ENCODE results near the gene DHRS9. TPM values are rescaled to one million over a fixed set of nuclear protein-coding genes. Genes with fewer than 3 reads are reported as not detected.

DHRS9 gene
- total and polyA plus RNA-seq, 2 donors (not counting 1 experiment from before 2014, with no cell fraction given), result 0.25 to 0.94 TPM

GRCh38 chr2:169077674-169078240 is 8.4 kb downstream of the DHRS9 start:
- ChIA-PET CTCF (no interaction called here), POLR2A (no interaction called here)
- H3K27me3 ChIP-seq (replicated peaks in 1 of 4; ENCODE audit: control extremely low read depth in 1 of 4, control insufficient read depth in 3 of 4, insufficient read depth in 4 of 4, low read length in 3 of 4), result no peaks in the 10 kb centered on the region
- no peak overlapping the region for H3K27ac ChIP-seq (ENCODE audit: low read length in 2 of 2)
- peaks cover 24 to 43% of the 10 kb centered on the region in 2 donors for H3K4me1 ChIP-seq (ENCODE audit: control insufficient read depth in 2 of 2, insufficient read depth in 2 of 2, low read length in 2 of 2)
- no peaks in the 10 kb centered on the region for H3K9me3 ChIP-seq (ENCODE audit: control extremely low read depth in 1 of 3, control insufficient read depth in 2 of 3, insufficient read depth in 1 of 3, low read length in 2 of 3)
- Mint-ChIP-seq H3K9me3 (ENCODE audit: insufficient read depth) (no peaks in the 10 kb centered on the region), H3K4me1 (peaks cover 46% of the 10 kb centered on the region), H3K27me3 (no peaks in the 10 kb centered on the region), H3K4me3 (no peak overlapping the region), H3K27ac (no peak overlapping the region)
- H4K20me1 ChIP-seq (ENCODE audit: control insufficient read depth, insufficient read depth, low read length, poor library complexity, severe bottlenecking), result no peaks in the 10 kb centered on the region
- WGBS (ENCODE audit: insufficient coverage), result 45% methylated on average over 1 of the region's 2 CpGs
- H3K79me2 ChIP-seq (ENCODE audit: control insufficient read depth, insufficient read depth, low read length), result no peaks in the 10 kb centered on the region
- no peak overlapping the region for H3K4me2 ChIP-seq (replicated peaks; ENCODE audit: low read depth, low read length, poor library complexity, severe bottlenecking)
- no peak overlapping the region for H2AFZ ChIP-seq (ENCODE audit: insufficient read depth, low read depth, low read length, poor library complexity, severe bottlenecking)
- DNase-seq (no peak), ATAC-seq (ENCODE audit: low read depth) (no peak)
- H3K36me3 ChIP-seq (replicated peaks in 1 of 2; ENCODE audit: control extremely low read depth in 1 of 2, control insufficient read depth in 1 of 2, extremely low read depth in 1 of 2, insufficient read depth in 2 of 2, low read length in 1 of 2), result no peaks in the 10 kb centered on the region
- H3K9ac ChIP-seq (ENCODE audit: low read length), result no peak overlapping the region
- TF ChIP-seq CTCF (IDR thresholded peaks at IDR 0.05), result no peak
- TF ChIP-seq EZH2 (IDR thresholded peaks at IDR 0.05; ENCODE audit: borderline replicate concordance, insufficient read depth, low read depth, low read length, poor library complexity, severe bottlenecking), result no peak
- H3K4me3 ChIP-seq (ENCODE audit: control extremely low read depth in 1 of 5, extremely low read depth in 1 of 5, insufficient read depth in 1 of 5, low read depth in 2 of 5, low read length in 4 of 5), result no peak overlapping the region
- intact Hi-C loops (cut with micrococcal nuclease), result no loop called here

GRCh38 chr2:169080250-169081069 is 11.1 kb downstream of the DHRS9 start:
- H3K4me1 Mint-ChIP-seq, result peaks cover 40% of the 10 kb centered on the region
- ATAC-seq (ENCODE audit: low read depth) (peak; percentile 92), DNase-seq (peak; percentile 55)
- no peaks in the 10 kb centered on the region for H3K27me3 ChIP-seq (replicated peaks in 1 of 4; ENCODE audit: control extremely low read depth in 1 of 4, control insufficient read depth in 3 of 4, insufficient read depth in 4 of 4, low read length in 3 of 4)
- intact Hi-C loops (cut with micrococcal nuclease), result no loop called here
- WGBS (ENCODE audit: insufficient coverage), result 20% methylated on average over 1 of the region's 2 CpGs
- no peaks in the 10 kb centered on the region for H3K79me2 ChIP-seq (ENCODE audit: control insufficient read depth, insufficient read depth, low read length)
- peak overlapping the region; percentile 16 for H3K4me2 ChIP-seq (replicated peaks; ENCODE audit: low read depth, low read length, poor library complexity, severe bottlenecking)
- H4K20me1 ChIP-seq (ENCODE audit: control insufficient read depth, insufficient read depth, low read length, poor library complexity, severe bottlenecking), result no peaks in the 10 kb centered on the region
- no peak overlapping the region for H3K4me3 ChIP-seq (ENCODE audit: control extremely low read depth in 1 of 5, extremely low read depth in 1 of 5, insufficient read depth in 1 of 5, low read depth in 2 of 5, low read length in 4 of 5)
- TF ChIP-seq EZH2 (IDR thresholded peaks at IDR 0.05; ENCODE audit: borderline replicate concordance, insufficient read depth, low read depth, low read length, poor library complexity, severe bottlenecking), result no peak
- TF ChIP-seq CTCF (IDR thresholded peaks at IDR 0.05), result no peak
- no peak overlapping the region for H3K27ac ChIP-seq (ENCODE audit: low read length in 2 of 2)
- H3K4me3 Mint-ChIP-seq, result no peak overlapping the region
- no peaks in the 10 kb centered on the region for H3K27me3 Mint-ChIP-seq
- ChIA-PET CTCF (no interaction called here), POLR2A (no interaction called here)
- no peaks in the 10 kb centered on the region for H3K9me3 Mint-ChIP-seq (ENCODE audit: insufficient read depth)
- H3K27ac Mint-ChIP-seq, result peak overlapping the region; percentile 23
- no peak overlapping the region for H3K9ac ChIP-seq (ENCODE audit: low read length)
- H2AFZ ChIP-seq (ENCODE audit: insufficient read depth, low read depth, low read length, poor library complexity, severe bottlenecking), result no peak overlapping the region
- H3K36me3 ChIP-seq (replicated peaks in 1 of 2; ENCODE audit: control extremely low read depth in 1 of 2, control insufficient read depth in 1 of 2, extremely low read depth in 1 of 2, insufficient read depth in 2 of 2, low read length in 1 of 2), result no peaks in the 10 kb centered on the region
- H3K9me3 ChIP-seq (ENCODE audit: control extremely low read depth in 1 of 3, control insufficient read depth in 2 of 3, insufficient read depth in 1 of 3, low read length in 2 of 3), result no peaks in the 10 kb centered on the region
- peaks cover 25 to 33% of the 10 kb centered on the region in 2 donors for H3K4me1 ChIP-seq (ENCODE audit: control insufficient read depth in 2 of 2, insufficient read depth in 2 of 2, low read length in 2 of 2)

Data from B cell (primary cell).